Measurements from ENCODE around the gene SYNE1.

SYNE1 gene

DNA sequence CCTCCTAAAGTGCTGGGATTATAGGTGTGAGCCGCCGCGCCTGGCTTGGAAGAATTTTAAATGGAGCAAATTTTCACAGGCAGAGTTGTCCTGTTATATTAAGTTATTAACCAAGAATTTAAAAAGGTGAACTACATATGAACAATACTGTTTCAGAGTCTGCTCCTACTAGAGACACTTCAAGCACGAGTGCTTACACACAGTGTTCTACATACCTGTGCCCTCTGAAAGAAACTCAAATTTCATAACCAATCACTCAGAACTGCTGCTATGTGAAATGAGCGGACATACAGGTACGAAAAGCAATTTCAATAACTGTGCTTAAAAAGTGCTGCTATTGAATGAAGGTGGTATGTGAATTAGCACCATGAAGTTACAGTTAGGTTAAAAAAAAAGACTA is 262.0 kb downstream of the SYNE1 start:
- TF ChIP-seq, protein P1, sequence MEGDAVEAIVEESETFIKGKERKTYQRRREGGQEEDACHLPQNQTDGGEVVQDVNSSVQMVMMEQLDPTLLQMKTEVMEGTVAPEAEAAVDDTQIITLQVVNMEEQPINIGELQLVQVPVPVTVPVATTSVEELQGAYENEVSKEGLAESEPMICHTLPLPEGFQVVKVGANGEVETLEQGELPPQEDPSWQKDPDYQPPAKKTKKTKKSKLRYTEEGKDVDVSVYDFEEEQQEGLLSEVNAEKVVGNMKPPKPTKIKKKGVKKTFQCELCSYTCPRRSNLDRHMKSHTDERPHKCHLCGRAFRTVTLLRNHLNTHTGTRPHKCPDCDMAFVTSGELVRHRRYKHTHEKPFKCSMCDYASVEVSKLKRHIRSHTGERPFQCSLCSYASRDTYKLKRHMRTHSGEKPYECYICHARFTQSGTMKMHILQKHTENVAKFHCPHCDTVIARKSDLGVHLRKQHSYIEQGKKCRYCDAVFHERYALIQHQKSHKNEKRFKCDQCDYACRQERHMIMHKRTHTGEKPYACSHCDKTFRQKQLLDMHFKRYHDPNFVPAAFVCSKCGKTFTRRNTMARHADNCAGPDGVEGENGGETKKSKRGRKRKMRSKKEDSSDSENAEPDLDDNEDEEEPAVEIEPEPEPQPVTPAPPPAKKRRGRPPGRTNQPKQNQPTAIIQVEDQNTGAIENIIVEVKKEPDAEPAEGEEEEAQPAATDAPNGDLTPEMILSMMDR (conservative IDR thresholded peaks at IDR 0.05; ENCODE audit: low read depth, low read length) = no peak
- no peak for DNase-seq (ENCODE audit: low read depth)
- no peak overlapping the region for H3K4me3 ChIP-seq (ENCODE audit: low read length)

DNA sequence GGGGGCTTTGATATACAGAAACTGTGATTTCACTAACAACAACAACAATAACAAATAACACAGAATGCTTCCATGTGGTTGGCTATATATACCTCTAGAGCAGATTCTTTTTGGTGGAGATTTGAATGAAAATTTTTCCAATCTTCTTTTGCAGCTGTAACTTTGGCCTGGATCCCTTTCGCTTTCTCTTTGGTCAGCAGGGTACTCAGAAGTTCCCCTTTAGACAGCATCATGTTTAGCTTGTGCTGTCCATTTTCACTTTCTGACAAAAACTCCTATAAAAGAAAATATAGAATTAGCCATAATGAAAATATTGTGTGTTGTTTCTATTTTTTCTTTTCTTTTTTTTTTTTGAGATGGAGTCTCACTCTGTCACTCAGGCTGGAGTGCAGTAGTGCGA is 264.2 kb downstream of the SYNE1 start:
- H3K4me3 ChIP-seq (ENCODE audit: low read length) = no peak overlapping the region
- no peak for DNase-seq (ENCODE audit: low read depth)
- TF ChIP-seq, protein P1 (conservative IDR thresholded peaks at IDR 0.05; ENCODE audit: low read depth, low read length) = no peak

- TF ChIP-seq, protein P1 (conservative IDR thresholded peaks at IDR 0.05; ENCODE audit: low read depth, low read length) = no peak
- no peak for DNase-seq (ENCODE audit: low read depth)
- no peak overlapping the region for H3K4me3 ChIP-seq (ENCODE audit: low read length)
Observed at GRCh38 chr6:152371775-152372174, 265.4 kb downstream of the SYNE1 start.

DNA sequence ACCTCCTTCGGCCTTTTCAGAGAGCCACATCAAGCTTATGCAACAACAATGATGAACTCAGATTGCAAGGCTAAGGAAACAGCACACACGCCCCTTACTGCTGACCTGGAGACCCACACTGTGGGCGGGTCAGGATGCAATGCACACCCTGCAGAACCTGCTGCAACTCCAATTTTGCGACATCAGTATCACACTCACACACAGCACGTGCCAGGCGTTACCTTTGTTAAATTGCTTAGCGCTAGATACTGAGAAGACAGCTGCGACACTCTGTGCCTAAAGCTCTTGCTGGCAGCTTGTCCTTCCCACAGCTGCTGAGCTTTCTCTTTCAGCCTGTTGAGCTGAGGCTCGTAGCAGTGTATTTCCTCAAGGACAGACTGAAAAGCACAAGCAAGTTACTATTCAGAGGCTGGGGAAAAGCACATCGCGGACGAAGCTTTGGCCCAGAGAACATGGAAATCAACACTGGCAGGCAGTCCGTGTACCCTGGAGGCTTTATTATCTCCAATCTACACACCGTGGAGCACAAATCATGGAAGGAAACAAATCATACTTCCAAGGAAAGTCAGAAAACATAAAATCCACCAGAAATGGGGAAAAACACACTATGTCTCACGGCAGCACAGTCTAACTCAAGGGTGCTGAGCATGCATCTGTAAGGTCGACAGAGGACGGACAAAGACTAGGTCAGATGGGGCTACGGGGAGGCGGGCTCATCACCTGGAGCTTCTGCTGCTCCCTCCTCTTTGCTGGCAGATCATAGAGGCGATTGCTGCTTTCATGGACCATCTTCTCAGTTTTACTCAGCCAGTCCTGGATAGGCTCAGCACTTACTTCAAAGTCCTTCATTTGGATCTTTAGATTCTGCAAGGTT is 268.2 kb downstream of the SYNE1 start:
- TF ChIP-seq, protein P1 (conservative IDR thresholded peaks at IDR 0.05; ENCODE audit: low read depth, low read length) = no peak
- DNase-seq (ENCODE audit: low read depth) = no peak
- H3K4me3 ChIP-seq (ENCODE audit: low read length) = no peak overlapping the region

GRCh38 chr6:152364866-152365265 is 272.3 kb downstream of the SYNE1 start:
- H3K4me3 ChIP-seq (ENCODE audit: low read length) = no peak overlapping the region
- no peak for DNase-seq (ENCODE audit: low read depth)
- TF ChIP-seq, protein P1 (conservative IDR thresholded peaks at IDR 0.05; ENCODE audit: low read depth, low read length) = no peak

DNA sequence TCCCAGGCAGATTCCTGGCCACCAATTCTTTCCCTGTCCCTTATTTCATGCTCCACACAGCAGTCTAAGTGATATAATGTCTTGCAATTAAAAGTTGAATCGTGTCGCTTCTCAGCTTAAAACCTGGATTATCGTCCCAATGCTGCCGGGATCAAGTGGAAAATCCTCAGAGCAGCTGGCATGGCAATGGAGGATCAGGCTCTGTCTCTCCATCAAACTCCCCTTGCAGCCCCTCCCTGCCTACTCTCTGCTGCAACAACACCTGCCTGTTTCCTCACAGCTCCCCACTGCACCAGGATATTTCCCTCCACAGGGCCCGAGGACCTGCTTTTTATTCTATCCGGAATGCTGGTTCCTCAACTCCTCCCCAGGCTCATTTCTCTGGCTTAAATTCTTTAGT is 277.1 kb downstream of the SYNE1 start:
- H3K4me3 ChIP-seq (ENCODE audit: low read length) = no peak overlapping the region
- no peak for DNase-seq (ENCODE audit: low read depth)
- TF ChIP-seq, protein P1 (conservative IDR thresholded peaks at IDR 0.05; ENCODE audit: low read depth, low read length) = no peak

DNA sequence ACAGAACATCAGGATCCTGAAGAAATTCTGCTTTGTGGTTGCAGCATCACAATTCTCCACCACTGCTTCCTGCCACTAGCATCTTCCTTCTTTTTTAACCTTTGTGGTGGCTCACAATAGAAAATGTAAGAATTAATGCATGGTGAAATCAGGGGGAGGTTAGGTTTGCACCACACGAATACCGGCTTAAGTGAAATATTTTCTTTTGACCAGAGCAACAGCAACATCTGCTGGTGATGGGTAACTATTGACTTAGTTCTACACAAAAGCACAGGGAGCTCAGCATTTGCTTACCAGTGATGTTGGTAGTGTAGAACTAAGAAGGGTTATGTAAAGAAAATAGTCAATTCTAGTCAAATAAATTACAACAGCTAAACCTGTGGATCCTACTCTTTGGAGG is 280.5 kb downstream of the SYNE1 start:
- TF ChIP-seq, protein P1 (conservative IDR thresholded peaks at IDR 0.05; ENCODE audit: low read depth, low read length) = peak; percentile 56
- H3K4me3 ChIP-seq (ENCODE audit: low read length) = no peak overlapping the region
- no peak for DNase-seq (ENCODE audit: low read depth)

Measured in retinal pigment epithelial cell (primary cell).